Adrenal gland (tissue), 12 donors: Measurements from ENCODE around the gene CIP2A. TPM values are rescaled to one million over a fixed set of nuclear protein-coding genes. Genes with fewer than 3 reads are reported as not detected.
"Not testable (repeated sequence)": the region's sequence is repeated elsewhere in the genome, so short reads cannot be mapped to it uniquely, and the experiment has no call there.

Source experiments
- DNase-seq, 7 donors: peaks; one replicate each; pipeline ENCODE4 v3.0.0-alpha.2; 2019 to 2020
- H3K27ac ChIP-seq, 5 donors: fragments of 200-600 bp; sonication (generic) in 4 of 5; 1 replicate in 3 of 5; 2 replicates in 2 of 5; pipeline versions ENCODE4 v1.5.1 to v1.8.0; 2016 to 2020; ENCODE audit warnings: mild to moderate bottlenecking in 1 of 5
- H3K27me3 ChIP-seq: fragments of 200-600 bp; 2 replicates; pipeline ENCODE4 v1.8.0; 2021
- H3K36me3 ChIP-seq, 2 donors: fragments of 200-600 bp; replicated peaks in 1 of 2; 1 replicate in 1 of 2; 2 replicates in 1 of 2; pipeline versions ENCODE4 v1.5.1 to v1.8.0; 2018 to 2022
- H3K4me1 ChIP-seq, 2 donors: fragments of 200-600 bp; replicated peaks in 1 of 2; 1 replicate in 1 of 2; 2 replicates in 1 of 2; pipeline versions ENCODE4 v1.5.1 to v1.8.0; 2018 to 2021
- H3K4me3 ChIP-seq, 4 donors: fragments of 200-600 bp; sonication (generic) in 3 of 4; one replicate each; pipeline ENCODE4 v1.5.1; 2016 to 2018
- H3K9me3 ChIP-seq, 3 donors: fragments of 200-600 bp; sonication (generic) in 1 of 3; replicated peaks in 1 of 3; 1 replicate in 2 of 3; 2 replicates in 1 of 3; pipeline versions ENCODE4 v1.5.1 to v1.8.0; 2016 to 2021
- CTCF ChIP-seq, 6 experiments: fragments of 450-650 bp in 4 of 6; fragments of 200-600 bp in 2 of 6; sonication (generic) in 1 of 6; IDR thresholded peaks; 1 replicate in 5 of 6; 2 replicates in 1 of 6; pipeline versions ENCODE4 v1.5.1 to v1.8.0; 2016 to 2021; ENCODE audit warnings: antibody characterized with exemption in 6 of 6, mild to moderate bottlenecking in 2 of 6, moderate library complexity in 1 of 6
- POLR2A ChIP-seq, 2 donors: fragments of 450-650 bp; IDR thresholded peaks; one replicate each; pipeline ENCODE4 v1.6.1; 2017; ENCODE audit warnings: antibody characterized with exemption in 2 of 2, mild to moderate bottlenecking in 2 of 2, moderate library complexity in 1 of 2
- WGBS, 4 donors: extraction: QIAGEN DNeasy Blood & Tissue Kit in 2 of 4; methylation state at CpG; one replicate each; pipeline versions ENCODE4 v1.1.5 to v1.1.7; 2013 to 2017; 5-methylcytosine and 5-hydroxymethylcytosine counted together
- intact Hi-C, 2 donors: fragments of 100-400 bp; cut with DNase I; formaldehyde crosslinking; loops; one replicate each; pipeline versions ENCODE4 v1.14.1 to v1.15.0; 2022 to 2023
- polyA plus RNA-seq, 3 donors: library from polyadenylated mRNA; stranded (reverse); fragments of 200-250 nt in 2 of 3; fragments of 350-450 nt in 1 of 3; fragmentation: Illumina TruSeq in 1 of 3; extraction: RNeasy Lipid Tissue Mini Kit (QIAGEN cat#74804) in 1 of 3; gene quantifications; one replicate each; pipeline ENCODE4 v1.2.3, GENCODE V29; 2013 to 2014
- total RNA-seq, 9 donors: library from RNA; depleted of rRNA in 4 of 9; stranded (reverse); fragments of >200 nt in 4 of 9; fragments of 120-200 nt in 1 of 9; fragmentation: NEBNext Ultra II Directional in 1 of 9; extraction: Animal tissue kit (Norgen Biotek cat#: 25700) in 1 of 9; gene quantifications; one replicate each; pipeline versions ENCODE4 v1.1.0 to v1.2.4, GENCODE V29; 2013 to 2023
- donor health status: healthy with polysubstance abuse.
- donor health status: Bipolar disorder and iron deficiency.
- donor health status: DM: yes; HTN: yes; CAD: no.
- donor health status: DM: no; HTN: no; CAD: no.
- donor health status: DM: no; HTN: no; CAD: no.
- donor health status: DM: yes; HTN: yes; CAD: no.

Gene CIP2A
- total and polyA plus RNA-seq, 12 donors = 0.97 to 16.6 (median 3.3) TPM

GRCh38 chr3:108620250-108620649, 31.0 kb upstream of the CIP2A start:
- H3K4me1 ChIP-seq = no peaks in the 10 kb centered on the region
- TF ChIP-seq POLR2A (IDR thresholded peaks at IDR 0.05) (no peak), CTCF (IDR thresholded peaks at IDR 0.05) (no peak)
- H3K27ac ChIP-seq = no peak overlapping the region
- WGBS, 4 donors = 80 to 88% (median 84%) methylated on average over 1 of the region's 1 CpG
- no peak for DNase-seq
- H3K36me3 ChIP-seq = no peaks in the 10 kb centered on the region
- no peaks in the 10 kb centered on the region for H3K27me3 ChIP-seq
- intact Hi-C loops = no loop called here
- no peak overlapping the region for H3K4me3 ChIP-seq
- no peaks in the 10 kb centered on the region for H3K9me3 ChIP-seq

GRCh38 chr3:108616090-108616489, 26.9 kb upstream of the CIP2A start:
- H3K4me1 ChIP-seq, H3K4me3 ChIP-seq, DNase-seq, H3K36me3 ChIP-seq, H3K27ac ChIP-seq, H3K27me3 ChIP-seq, H3K9me3 ChIP-seq, intact Hi-C loops: not testable (repeated sequence)
- 93 to 98% (median 97%) methylated on average over 8 of the region's 8 CpGs for WGBS, 4 donors

- Histone ChIP-seq H3K4me3 (no peak overlapping the region), H3K27ac (no peak overlapping the region), H3K27me3 (no peaks in the 10 kb centered on the region), H3K9me3 (no peaks in the 10 kb centered on the region), H3K36me3 (no peaks in the 10 kb centered on the region), H3K4me1 (no peaks in the 10 kb centered on the region)
- DNase-seq = no peak
- intact Hi-C loops = no loop called here
- WGBS, 4 donors = 95 to 100% (median 99%) methylated on average over 1 of the region's 1 CpG
- TF ChIP-seq POLR2A (IDR thresholded peaks at IDR 0.05) = no peak
- TF ChIP-seq CTCF (IDR thresholded peaks at IDR 0.05) = no peak
Observed at GRCh38 chr3:108610651-108611050, 21.4 kb upstream of the CIP2A start.

GRCh38 chr3:108608750-108609149, 19.5 kb upstream of the CIP2A start:
- H3K4me1 ChIP-seq = no peaks in the 10 kb centered on the region
- H3K36me3 ChIP-seq = no peaks in the 10 kb centered on the region
- 90 to 94% (median 92%) methylated on average over 4 of the region's 4 CpGs for WGBS, 4 donors
- H3K9me3 ChIP-seq = no peaks in the 10 kb centered on the region
- no peak for DNase-seq
- no peak overlapping the region for H3K27ac ChIP-seq
- TF ChIP-seq POLR2A (IDR thresholded peaks at IDR 0.05) = no peak
- TF ChIP-seq CTCF (IDR thresholded peaks at IDR 0.05) = no peak
- no peaks in the 10 kb centered on the region for H3K27me3 ChIP-seq
- intact Hi-C loops = no loop called here
- H3K4me3 ChIP-seq = no peak overlapping the region

GRCh38 chr3:108605491-108605890, 16.3 kb upstream of the CIP2A start:
- Histone ChIP-seq H3K9me3 (no peaks in the 10 kb centered on the region), H3K36me3 (no peaks in the 10 kb centered on the region), H3K27ac (no peak overlapping the region), H3K4me3 (no peak overlapping the region), H3K27me3 (no peaks in the 10 kb centered on the region), H3K4me1 (no peaks in the 10 kb centered on the region)
- no peak for TF ChIP-seq POLR2A (IDR thresholded peaks at IDR 0.05)
- no peak for TF ChIP-seq CTCF (IDR thresholded peaks at IDR 0.05)
- 73 to 85% (median 76%) methylated on average over 4 of the region's 4 CpGs for WGBS, 4 donors
- DNase-seq = no peak
- intact Hi-C loops = no loop called here
